HAP-1 (cell line): Measurements from ENCODE around the gene TRPV3.
"Not testable (repeated sequence)": the region's sequence is repeated elsewhere in the genome, so short reads cannot be mapped to it uniquely, and the experiment has no call there.

Source experiments
- DNase-seq, 2 experiments: peaks; one replicate each; pipeline ENCODE4 v3.0.0-alpha.2; 2016 to 2020; ENCODE audit warnings: low spot score in 2 of 2
- H3K27me3 ChIP-seq: fragments of 250-450 bp; sonication (Bioruptor Pico); 2 replicates; pipeline ENCODE4 v1.5.1; 2020; ENCODE audit warnings: low read depth, mild to moderate bottlenecking, moderate library complexity
- H3K36me3 ChIP-seq: fragments of 250-450 bp; sonication (Bioruptor Pico); replicated peaks from 2 replicates; pipeline ENCODE4 v1.5.1; 2020; ENCODE audit warnings: mild to moderate bottlenecking
- H3K4me1 ChIP-seq: fragments of 250-450 bp; sonication (Bioruptor Pico); 2 replicates; pipeline ENCODE4 v1.5.1; 2020; ENCODE audit warnings: mild to moderate bottlenecking
- H3K4me3 ChIP-seq: fragments of 250-450 bp; sonication (Bioruptor Pico); 2 replicates; pipeline ENCODE4 v1.5.1; 2020; ENCODE audit warnings: mild to moderate bottlenecking, moderate library complexity
- H3K9me3 ChIP-seq: fragments of 250-450 bp; sonication (Bioruptor Pico); 2 replicates; pipeline ENCODE4 v1.5.1; 2020; ENCODE audit warnings: mild to moderate bottlenecking, moderate library complexity
- in situ Hi-C: fragments of 300-500 bp; cut with MboI; formaldehyde crosslinking; loops from 3 replicates; pipeline ENCODE4 v1.14.3; 2020; ENCODE audit warnings: low sequenced_read_pairs, inconsistent platforms, mixed read lengths

TRPV3 gene

GRCh38 chr17:3475251-3475685, 82.3 kb downstream of the TRPV3 start:
- no peaks in the 10 kb centered on the region for H3K9me3 ChIP-seq
- peaks cover 14% of the 10 kb centered on the region for H3K27me3 ChIP-seq
- no peak for DNase-seq
- H3K4me3 ChIP-seq = no peak overlapping the region
- H3K36me3 ChIP-seq = no peaks in the 10 kb centered on the region
- in situ Hi-C loops = no loop called here
- H3K4me1 ChIP-seq = peaks cover 11% of the 10 kb centered on the region

GRCh38 chr17:3474212-3474611, 83.4 kb downstream of the TRPV3 start:
- no peak overlapping the region for H3K4me3 ChIP-seq
- in situ Hi-C loops = no loop called here
- no peaks in the 10 kb centered on the region for H3K9me3 ChIP-seq
- H3K27me3 ChIP-seq = peaks cover 7% of the 10 kb centered on the region
- peaks cover 11% of the 10 kb centered on the region for H3K4me1 ChIP-seq
- H3K36me3 ChIP-seq = no peaks in the 10 kb centered on the region
- no peak for DNase-seq

- H3K4me3 ChIP-seq = no peak overlapping the region
- DNase-seq = no peak
- no peaks in the 10 kb centered on the region for H3K9me3 ChIP-seq
- in situ Hi-C loops = no loop called here
- no peaks in the 10 kb centered on the region for H3K36me3 ChIP-seq
- peaks cover 11% of the 10 kb centered on the region for H3K4me1 ChIP-seq
- H3K27me3 ChIP-seq = no peaks in the 10 kb centered on the region
These were observed 85.5 kb downstream of the TRPV3 start for GRCh38 chr17:3472137-3472536.

- Histone ChIP-seq H3K36me3 (no peaks in the 10 kb centered on the region), H3K27me3 (no peaks in the 10 kb centered on the region), H3K4me1 (peaks cover 10% of the 10 kb centered on the region), H3K4me3 (no peak within 1 kb of the TSS), H3K9me3 (no peaks in the 10 kb centered on the region)
- in situ Hi-C loops = no loop called here
- DNase-seq = no peak
These were observed 86.0 kb downstream of the TRPV3 start, which contains the start of gene SPATA22 for GRCh38 chr17:3471599-3471998. Gene SPATA22 (minus strand): TSS chr17:3471819. CDS start chr17:3469325, 2,494 bp downstream.

GRCh38 chr17:3469529-3469928, 88.1 kb downstream of the TRPV3 start:
- in situ Hi-C loops = no loop called here
- Histone ChIP-seq H3K9me3 (no peaks in the 10 kb centered on the region), H3K36me3 (no peaks in the 10 kb centered on the region)

GRCh38 chr17:3466355-3466754, 91.3 kb downstream of the TRPV3 start:
- H3K4me3 ChIP-seq, H3K4me1 ChIP-seq, DNase-seq, in situ Hi-C loops, H3K27me3 ChIP-seq, H3K36me3 ChIP-seq, H3K9me3 ChIP-seq: not testable (repeated sequence)

More at GRCh38 chr17:3469529-3469928, 88.1 kb downstream of the TRPV3 start:
- no peak overlapping the region for H3K4me3 ChIP-seq
- DNase-seq = no peak
- no peaks in the 10 kb centered on the region for H3K27me3 ChIP-seq
- H3K4me1 ChIP-seq = no peaks in the 10 kb centered on the region
